ENCODE data around the gene ZNF708. TPM values are rescaled to one million over a fixed set of nuclear protein-coding genes. Genes with fewer than 3 reads are reported as not detected.
A peak's percentile ranks its signal among the peaks of the same experiment; 100 is the strongest.

The ZNF708 gene
- 25.0 and 35.9 TPM in 2 replicates for total RNA-seq (ENCODE audit: low replicate concordance)

GRCh38 chr19:21328885-21329605 is at the start of gene ZNF708:
ZNF708 (minus strand) TSS chr19:21329410; CDS start chr19:21329212, 198 bp downstream.
- Histone ChIP-seq H3K4me3 (peak within 1 kb of the TSS; percentile 87), H3K9me3 (ENCODE audit: low read depth) (peaks cover 8% of the 10 kb centered on the region), H4K20me1 (ENCODE audit: low read depth) (no peaks in the 10 kb centered on the region), H3K9ac (peak within 1 kb of the TSS; percentile 95), H3K4me2 (peak within 1 kb of the TSS; percentile 95), H3K27ac (peak within 1 kb of the TSS; percentile 98), H3K27me3 (no peaks in the 10 kb centered on the region), H3K36me3 (peaks cover 7% of the 10 kb centered on the region), H3K4me1 (peaks cover 5% of the 10 kb centered on the region), H3F3A (ENCODE audit: low read depth) (no peaks in the 10 kb centered on the region), H3K79me2 (ENCODE audit: low read depth) (peaks cover 49% of the 10 kb centered on the region), H2AFZ (replicated peaks) (peak within 1 kb of the TSS; percentile 86)
- H3K9me3 Mint-ChIP-seq: peaks cover 58% of the 10 kb centered on the region
- H3K4me3 Mint-ChIP-seq: peak within 1 kb of the TSS; percentile 96
- H3K36me3 Mint-ChIP-seq: peaks cover 40% of the 10 kb centered on the region
- H3K27me3 Mint-ChIP-seq (ENCODE audit: insufficient read depth, low read depth): no peaks in the 10 kb centered on the region
- H3K27ac Mint-ChIP-seq: peak within 1 kb of the TSS; percentile 99
- no peak for TF ChIP-seq EZH2 (IDR thresholded peaks at IDR 0.05)
- no peak for TF ChIP-seq EZH2phosphoT487 (IDR thresholded peaks at IDR 0.05)
- no peak for TF ChIP-seq CTCF (IDR thresholded peaks at IDR 0.05)
- H3K4me1 Mint-ChIP-seq: peaks cover 6% of the 10 kb centered on the region
- peak; percentile 93 for DNase-seq (ENCODE audit: low spot score)

- H3K36me3 Mint-ChIP-seq: peaks cover 70% of the 10 kb centered on the region
Observed at GRCh38 chr19:21362291-21362690, 33.1 kb upstream of the ZNF708 start.

GRCh38 chr19:21358768-21359451 is 29.7 kb upstream of the ZNF708 start, which contains the start of gene ZNF738:
ZNF738 (plus strand) TSS chr19:21359000; CDS start chr19:21359141, 141 bp downstream.
- no peaks in the 10 kb centered on the region for H3K9me3 ChIP-seq (ENCODE audit: low read depth)
- H3K9me3 Mint-ChIP-seq: peaks cover 78% of the 10 kb centered on the region
- H3K27me3 ChIP-seq: no peaks in the 10 kb centered on the region
- H3K36me3 ChIP-seq: peaks cover 35% of the 10 kb centered on the region
- H3K27me3 Mint-ChIP-seq (ENCODE audit: insufficient read depth, low read depth): peaks cover 13% of the 10 kb centered on the region
- peak within 1 kb of the TSS; percentile 40 for H2AFZ ChIP-seq (replicated peaks)
- H3K4me2 ChIP-seq: peak within 1 kb of the TSS; percentile 95
- peaks cover 3% of the 10 kb centered on the region for H3K4me1 ChIP-seq
- peak within 1 kb of the TSS; percentile 99 for H3K27ac ChIP-seq
- peak within 1 kb of the TSS; percentile 99 for H3K4me3 Mint-ChIP-seq
- peak within 1 kb of the TSS; percentile 100 for H3K27ac Mint-ChIP-seq
- peaks cover 39% of the 10 kb centered on the region for H3K36me3 Mint-ChIP-seq
- H3F3A ChIP-seq (ENCODE audit: low read depth): peaks cover 7% of the 10 kb centered on the region
- peak; percentile 98 for DNase-seq (ENCODE audit: low spot score)
- H3K4me3 ChIP-seq: peak within 1 kb of the TSS; percentile 96
- H3K4me1 Mint-ChIP-seq: no peaks in the 10 kb centered on the region
- H3K79me2 ChIP-seq (ENCODE audit: low read depth): peaks cover 51% of the 10 kb centered on the region
- H3K9ac ChIP-seq: peak within 1 kb of the TSS; percentile 99
- no peak for TF ChIP-seq EZH2 (IDR thresholded peaks at IDR 0.05)
- no peak for TF ChIP-seq CTCF (IDR thresholded peaks at IDR 0.05)
- TF ChIP-seq EZH2phosphoT487 (IDR thresholded peaks at IDR 0.05): no peak
- no peaks in the 10 kb centered on the region for H4K20me1 ChIP-seq (ENCODE audit: low read depth)

More at GRCh38 chr19:21362291-21362690, 33.1 kb upstream of the ZNF708 start:
- Mint-ChIP-seq H3K27ac (no peak overlapping the region), H3K27me3 (ENCODE audit: insufficient read depth, low read depth) (peaks cover 10% of the 10 kb centered on the region), H3K9me3 (peaks cover 86% of the 10 kb centered on the region), H3K4me1 (no peaks in the 10 kb centered on the region), H3K4me3 (no peak overlapping the region)
- Histone ChIP-seq H3K9ac (no peak overlapping the region), H4K20me1 (ENCODE audit: low read depth) (no peaks in the 10 kb centered on the region), H3K9me3 (ENCODE audit: low read depth) (no peaks in the 10 kb centered on the region), H3K4me3 (no peak overlapping the region), H3K27me3 (no peaks in the 10 kb centered on the region), H3K27ac (no peak overlapping the region), H3K36me3 (peaks cover 49% of the 10 kb centered on the region), H3K79me2 (ENCODE audit: low read depth) (peaks cover 85% of the 10 kb centered on the region), H3F3A (ENCODE audit: low read depth) (peaks cover 7% of the 10 kb centered on the region), H3K4me1 (peaks cover 3% of the 10 kb centered on the region), H3K4me2 (no peak overlapping the region), H2AFZ (replicated peaks) (no peak overlapping the region)
- TF ChIP-seq EZH2 (IDR thresholded peaks at IDR 0.05): no peak
- no peak for TF ChIP-seq CTCF (IDR thresholded peaks at IDR 0.05)
- TF ChIP-seq EZH2phosphoT487 (IDR thresholded peaks at IDR 0.05): no peak
- DNase-seq (ENCODE audit: low spot score): no peak
